HepG2 (cell line): ENCODE measurements around the gene DCN. TPM values are rescaled to one million over a fixed set of nuclear protein-coding genes. Genes with fewer than 3 reads are reported as not detected.

Experiments
- ATAC-seq: fragments of 200-7000 bp; cut with Tn5 transposase; 3 replicates; pipeline ENCODE4 v1.9.1; 2020; ENCODE audit warnings: mild to moderate bottlenecking, moderate library complexity
- BruUV-seq: library from RNA; stranded (reverse); fragments of 400-500 nt; replicated peaks from 2 replicates; lab custom pipeline; 2021; lab: Mats Ljungman, UMichigan
- CTCF ChIA-PET: fragments of 300-600 bp; formaldehyde crosslinking; extraction: SDS; loops from one replicate; lab custom pipeline; 2021; ENCODE audit warnings: low total read pairs, inconsistent platforms, low intra/inter-chr PET ratio; lab: Yijun Ruan, JAX
- POLR2A ChIA-PET: fragments of 350-600 bp; sonication (Branson Sonifier 250); formaldehyde crosslinking; loops from one replicate; lab custom pipeline; 2020; ENCODE audit warnings: antibody characterized with exemption, inconsistent platforms; lab: Yijun Ruan, JAX
- DNase-seq: peaks from one replicate; pipeline ENCODE4 v3.0.0-alpha.2; 2015; ENCODE audit warnings: low spot score
- FAIRE-seq: peaks from 3 replicates; lab custom pipeline; 2011; peaks lifted over from hg19 to GRCh38; lab: Jason Lieb, UNC
- H2AFZ ChIP-seq: one replicate; pipeline ENCODE4 v1.6.1; 2011; ENCODE audit warnings: low read length, inconsistent platforms
- H3K27ac ChIP-seq: fragments of 300-600 bp; 3 replicates; pipeline ENCODE4 v1.8.0; 2011; ENCODE audit warnings: mixed run types, mild to moderate bottlenecking, mixed read lengths, low read length, inconsistent platforms; ENCODE audit not compliant: insufficient read depth; ENCODE audit errors: extremely low read length
- H3K27me3 ChIP-seq, 2 experiments: fragments of 200-600 bp in 1 of 2; 2 replicates in 1 of 2; 3 replicates in 1 of 2; pipeline versions ENCODE4 v1.6.0 to v1.8.0; 2011; ENCODE audit warnings: low read length in 2 of 2, mild to moderate bottlenecking in 2 of 2, moderate library complexity in 2 of 2, inconsistent platforms in 1 of 2; ENCODE audit not compliant: insufficient read depth in 2 of 2, control insufficient read depth in 1 of 2
- H3K36me3 ChIP-seq, 2 experiments: fragments of 200-600 bp in 1 of 2; replicated peaks in 1 of 2; 2 replicates in 1 of 2; 3 replicates in 1 of 2; pipeline versions ENCODE4 v1.5.1 to v1.8.0; 2011; ENCODE audit warnings: low read length in 2 of 2, inconsistent platforms in 1 of 2; ENCODE audit not compliant: insufficient read depth in 2 of 2, control insufficient read depth in 1 of 2
- H3K4me1 ChIP-seq: 2 replicates; pipeline ENCODE4 v1.5.1; 2012; ENCODE audit warnings: low read length, inconsistent platforms; ENCODE audit not compliant: insufficient read depth
- H3K4me2 ChIP-seq: 2 replicates; pipeline ENCODE4 v1.6.0; 2011; ENCODE audit warnings: low read depth, low read length, inconsistent platforms
- H3K4me3 ChIP-seq, 3 experiments: fragments of 200-600 bp in 1 of 3; sonication (generic), shearing (Covaris generic) in 1 of 3; replicated peaks in 1 of 3; 2 replicates each; pipeline ENCODE4 v1.5.1; 2011 to 2016; ENCODE audit warnings: low read length in 3 of 3, inconsistent platforms in 2 of 3, low read depth in 2 of 3, mild to moderate bottlenecking in 2 of 3, control low read depth in 1 of 3, mixed read lengths in 1 of 3; ENCODE audit not compliant: insufficient read depth in 1 of 3
- H3K79me2 ChIP-seq: one replicate; pipeline ENCODE4 v1.6.1; 2011; ENCODE audit warnings: low read length, inconsistent platforms; ENCODE audit not compliant: insufficient read depth
- H3K9ac ChIP-seq: 2 replicates; pipeline ENCODE4 v1.6.0; 2011; ENCODE audit warnings: mild to moderate bottlenecking, low read depth, low read length, inconsistent platforms; ENCODE audit not compliant: insufficient read depth
- H3K9me3 ChIP-seq: 2 replicates; pipeline ENCODE4 v1.5.1; 2012; ENCODE audit warnings: mild to moderate bottlenecking, low read length
- H4K20me1 ChIP-seq: 2 replicates; pipeline ENCODE4 v1.6.0; 2011; ENCODE audit warnings: inconsistent platforms, mild to moderate bottlenecking, low read length, moderate library complexity; ENCODE audit not compliant: insufficient read depth
- DNMT1 ChIP-seq: sonication (generic); formaldehyde crosslinking; IDR thresholded peaks from 2 replicates; pipeline ENCODE4 v1.5.1; 2020; ENCODE audit warnings: mild to moderate bottlenecking, missing genetic modification reagents
- ERF ChIP-seq: IDR thresholded peaks from 2 replicates; pipeline ENCODE4 v1.6.1; 2018; ENCODE audit warnings: missing biosample characterization, missing genetic modification reagents
- HES4 ChIP-seq: sonication (generic); formaldehyde crosslinking; IDR thresholded peaks from 2 replicates; pipeline ENCODE4 v1.9.0; 2021; ENCODE audit warnings: mild to moderate bottlenecking, missing genetic modification reagents, borderline replicate concordance
- MAF1 ChIP-seq: sonication (generic); formaldehyde crosslinking; IDR thresholded peaks from 2 replicates; pipeline ENCODE4 v1.5.0; 2020; ENCODE audit warnings: missing genetic modification reagents, borderline replicate concordance
- MIER3 ChIP-seq: IDR thresholded peaks from 2 replicates; pipeline ENCODE4 v1.6.1; 2016; ENCODE audit warnings: missing compliant biosample characterization, borderline replicate concordance
- MYNN ChIP-seq: sonication (generic); formaldehyde crosslinking; IDR thresholded peaks from 2 replicates; pipeline ENCODE4 v1.4.0; 2020; ENCODE audit warnings: mild to moderate bottlenecking, low read depth, missing genetic modification reagents
- NONO ChIP-seq, 2 experiments: fragments of 450-650 bp in 1 of 2; sonication (generic) in 1 of 2; formaldehyde crosslinking in 1 of 2; IDR thresholded peaks in 1 of 2; conservative IDR thresholded peaks in 1 of 2; 2 replicates each; pipeline versions ENCODE4 v1.6.1 to v1.8.0; 2017 to 2022; ENCODE audit warnings: mild to moderate bottlenecking in 1 of 2, missing genetic modification reagents in 1 of 2, moderate library complexity in 1 of 2
- RFX3 ChIP-seq: IDR thresholded peaks from 2 replicates; pipeline ENCODE4 v1.6.1; 2016; ENCODE audit warnings: missing biosample characterization, missing genetic modification reagents
- SP5 ChIP-seq: IDR thresholded peaks from 2 replicates; pipeline ENCODE4 v1.6.1; 2016; ENCODE audit warnings: low read depth, borderline replicate concordance
- ZNF230 ChIP-seq: sonication (generic); formaldehyde crosslinking; IDR thresholded peaks from 2 replicates; pipeline ENCODE4 v1.4.0; 2020; ENCODE audit warnings: mild to moderate bottlenecking, missing genetic modification reagents
- ZNF256 ChIP-seq: sonication (generic); formaldehyde crosslinking; conservative IDR thresholded peaks from 2 replicates; pipeline ENCODE4 v1.4.0; 2020; ENCODE audit warnings: missing genetic modification reagents
- ZNF496 ChIP-seq: sonication (generic); formaldehyde crosslinking; IDR thresholded peaks from 2 replicates; pipeline ENCODE4 v1.8.1; 2023; ENCODE audit warnings: mild to moderate bottlenecking, moderate library complexity, missing genetic modification reagents; ENCODE audit not compliant: insufficient replicate concordance
- ZNF839 ChIP-seq: sonication (generic); formaldehyde crosslinking; IDR thresholded peaks from 2 replicates; pipeline ENCODE4 v1.4.0; 2020; ENCODE audit warnings: missing genetic modification reagents, mild to moderate bottlenecking, borderline replicate concordance
- WGBS: methylation state at CpG from one replicate; pipeline ENCODE4 v1.1.6; 2017; ENCODE audit warnings: low lambda C conversion rate; 5-methylcytosine and 5-hydroxymethylcytosine counted together
- in situ Hi-C: cut with HindIII; loops from 2 replicates; pipeline ENCODE4 v1.10.0; 2017; ENCODE audit warnings: low pct_unique_long_range_greater_than_20kb; ENCODE audit not compliant: extremely low pct_ligation_motif_present
- intact Hi-C: fragments of 100-400 bp; cut with micrococcal nuclease; formaldehyde crosslinking; loops from one replicate; pipeline ENCODE4 v1.10.0; 2022; ENCODE audit not compliant: unreplicated experiment
- polyA plus RNA-seq, 8 experiments: library from polyadenylated mRNA; depleted of rRNA in 3 of 8; stranded (reverse) in 7 of 8; unstranded in 1 of 8; fragments of >200 nt; fragmentation: Illumina TruSeq in 4 of 8; extraction: Trizol in 4 of 8; gene quantifications; 2 replicates each; pipeline versions ENCODE4 v1.2.1 to v1.2.3, GENCODE V29; 2011 to 2016; ENCODE audit warnings: low read depth in 4 of 8, missing spikeins in 1 of 8, mixed read lengths in 1 of 8; ENCODE audit not compliant: insufficient read depth in 1 of 8
- total RNA-seq, 5 experiments: library from RNA; depleted of rRNA; stranded (reverse); fragments of >200 nt; fragmentation: Illumina TruSeq; extraction: Trizol; gene quantifications; 2 replicates each; pipeline ENCODE4 v1.2.3, GENCODE V29; 2016; ENCODE audit warnings: low read depth in 1 of 5
- TF ChIP-seq, protein P1 (sequence below): IDR thresholded peaks from 2 replicates; pipeline ENCODE4 v1.6.1; 2016; ENCODE audit warnings: control low read depth
- TF ChIP-seq, protein P2 (sequence below): sonication (generic); formaldehyde crosslinking; IDR thresholded peaks from 2 replicates; pipeline ENCODE4 v1.8.0; 2022; ENCODE audit warnings: mild to moderate bottlenecking, missing genetic modification reagents; ENCODE audit not compliant: insufficient replicate concordance

Gene DCN
- total and polyA plus RNA-seq, 2 of the 13 experiments (the other 11 are each of a cell fraction or from before 2014, with no cell fraction given), result not detected

DNA sequence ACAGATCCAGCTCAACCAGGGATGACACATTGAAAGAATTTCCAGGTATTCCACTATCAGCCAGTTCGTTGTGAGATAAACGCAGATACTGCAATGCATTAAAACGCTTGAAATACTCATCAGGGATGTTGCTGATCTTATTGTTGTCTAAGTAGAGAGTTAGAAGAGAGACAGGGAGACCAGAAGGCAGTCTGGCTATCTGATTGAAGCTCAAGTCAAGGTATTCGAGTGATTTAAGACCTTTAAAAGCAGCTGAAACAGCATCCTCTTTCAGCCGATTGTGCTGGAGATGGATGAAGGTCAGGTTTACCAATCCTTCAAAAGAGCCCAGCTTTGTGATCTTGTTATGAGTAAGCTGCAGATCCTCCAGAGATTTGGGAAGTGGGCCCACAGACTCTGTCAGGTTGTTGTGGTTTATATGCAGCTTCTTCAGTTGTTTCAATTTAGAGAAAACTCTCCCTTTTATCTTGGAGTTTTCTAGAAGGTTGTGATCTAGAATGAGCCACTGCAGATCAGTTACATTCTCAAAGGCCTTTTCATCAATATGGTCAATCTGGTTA, 74.3 kb downstream of the DCN start:
- H3K4me2 ChIP-seq, result no peak overlapping the region
- in situ Hi-C loops (loop anchor here (10.0 kb wide), 1 partner anchor 123 kb away; no protein-coding TSS in a partner anchor), intact Hi-C loops (no loop called here)
- no peak overlapping the region for H3K4me3 ChIP-seq
- H3K9ac ChIP-seq, result no peak overlapping the region
- no TSS peak for BruUV-seq
- TF ChIP-seq ZNF256 (CRISPR knock-in tag) (no peak), MAF1 (no peak), HES4 (CRISPR knock-in tag) (no peak), MYNN (CRISPR knock-in tag) (no peak)
- no peaks in the 10 kb centered on the region for H3K79me2 ChIP-seq
- FAIRE-seq, result no peak
- ChIA-PET POLR2A (no interaction called here), CTCF (interaction anchor here (1.4 kb wide), 1 partner anchor 130 kb away, joined by 6 read pairs; no protein-coding TSS in a partner anchor)
- H4K20me1 ChIP-seq, result no peaks in the 10 kb centered on the region
- no peaks in the 10 kb centered on the region for H3K27me3 ChIP-seq
- WGBS, result 46% methylated on average over 4 of the region's 5 CpGs
- DNase-seq, result no peak
- no peak overlapping the region for H2AFZ ChIP-seq
- no peaks in the 10 kb centered on the region for H3K4me1 ChIP-seq
- no peaks in the 10 kb centered on the region for H3K9me3 ChIP-seq
- H3K36me3 ChIP-seq, result no peaks in the 10 kb centered on the region
- ATAC-seq, result no peak
- H3K27ac ChIP-seq, result no peak overlapping the region

DNA sequence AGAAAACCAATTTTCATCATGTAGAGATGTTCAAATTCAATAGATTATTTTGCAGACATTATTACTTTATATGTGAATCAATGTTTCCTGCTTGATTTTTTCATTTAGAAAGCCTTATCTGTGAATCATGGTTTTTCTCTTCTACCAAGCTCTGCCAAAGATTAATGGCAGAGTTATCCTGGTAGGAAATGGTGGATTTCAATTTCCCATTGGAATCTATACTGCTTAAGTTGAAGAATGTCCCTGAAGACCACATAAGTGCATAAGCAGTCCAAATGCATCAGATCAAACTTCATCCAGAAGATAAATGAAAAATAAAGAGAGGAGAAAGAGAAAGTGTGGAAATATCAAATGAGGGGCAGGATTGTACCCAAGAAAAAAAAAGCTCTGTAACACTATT, 76.3 kb downstream of the DCN start:
- Histone ChIP-seq H3K27me3 (no peaks in the 10 kb centered on the region), H3K79me2 (no peaks in the 10 kb centered on the region), H3K4me1 (no peaks in the 10 kb centered on the region), H3K4me3 (no peak overlapping the region)
- no peak for ATAC-seq
- TF ChIP-seq MIER3 (CRISPR knock-in tag) (no peak), SP5 (CRISPR knock-in tag) (no peak), ZNF230 (no peak), ERF (CRISPR knock-in tag) (no peak), NONO (IDR thresholded peaks at IDR 0.05) (no peak), NONO (CRISPR knock-in tag; conservative IDR thresholded peaks at IDR 0.05) (no peak), ZNF496 (CRISPR knock-in tag) (no peak), ZNF839 (no peak), DNMT1 (CRISPR knock-in tag) (no peak), RFX3 (CRISPR knock-in tag) (no peak)
- TF ChIP-seq, protein P1, sequence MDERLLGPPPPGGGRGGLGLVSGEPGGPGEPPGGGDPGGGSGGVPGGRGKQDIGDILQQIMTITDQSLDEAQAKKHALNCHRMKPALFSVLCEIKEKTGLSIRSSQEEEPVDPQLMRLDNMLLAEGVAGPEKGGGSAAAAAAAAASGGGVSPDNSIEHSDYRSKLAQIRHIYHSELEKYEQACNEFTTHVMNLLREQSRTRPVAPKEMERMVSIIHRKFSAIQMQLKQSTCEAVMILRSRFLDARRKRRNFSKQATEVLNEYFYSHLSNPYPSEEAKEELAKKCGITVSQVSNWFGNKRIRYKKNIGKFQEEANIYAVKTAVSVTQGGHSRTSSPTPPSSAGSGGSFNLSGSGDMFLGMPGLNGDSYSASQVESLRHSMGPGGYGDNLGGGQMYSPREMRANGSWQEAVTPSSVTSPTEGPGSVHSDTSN (CRISPR knock-in tag), result no peak
- TF ChIP-seq, protein P2, sequence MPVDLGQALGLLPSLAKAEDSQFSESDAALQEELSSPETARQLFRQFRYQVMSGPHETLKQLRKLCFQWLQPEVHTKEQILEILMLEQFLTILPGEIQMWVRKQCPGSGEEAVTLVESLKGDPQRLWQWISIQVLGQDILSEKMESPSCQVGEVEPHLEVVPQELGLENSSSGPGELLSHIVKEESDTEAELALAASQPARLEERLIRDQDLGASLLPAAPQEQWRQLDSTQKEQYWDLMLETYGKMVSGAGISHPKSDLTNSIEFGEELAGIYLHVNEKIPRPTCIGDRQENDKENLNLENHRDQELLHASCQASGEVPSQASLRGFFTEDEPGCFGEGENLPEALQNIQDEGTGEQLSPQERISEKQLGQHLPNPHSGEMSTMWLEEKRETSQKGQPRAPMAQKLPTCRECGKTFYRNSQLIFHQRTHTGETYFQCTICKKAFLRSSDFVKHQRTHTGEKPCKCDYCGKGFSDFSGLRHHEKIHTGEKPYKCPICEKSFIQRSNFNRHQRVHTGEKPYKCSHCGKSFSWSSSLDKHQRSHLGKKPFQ (CRISPR knock-in tag), result no peak
- TF ChIP-seq, all 625 proteins: peak for 0
- Histone ChIP-seq H3K27ac (no peak overlapping the region), H3K9ac (no peak overlapping the region), H4K20me1 (no peaks in the 10 kb centered on the region), H3K36me3 (no peaks in the 10 kb centered on the region), H2AFZ (no peak overlapping the region), H3K4me2 (no peak overlapping the region), H3K9me3 (no peaks in the 10 kb centered on the region)
- CTCF ChIA-PET, result no interaction called here
- BruUV-seq, result no TSS peak
- POLR2A ChIA-PET, result no interaction called here
- FAIRE-seq, result no peak
- intact Hi-C loops (no loop called here), in situ Hi-C loops (loop anchor here (10.0 kb wide), 1 partner anchor 121 kb away; no protein-coding TSS in a partner anchor)
- no peak for DNase-seq
